HEK293 (cell line): ENCODE measurements around the gene UMAD1.

ENCODE experiments used
- CTCF ChIA-PET: fragments of 350-600 bp; formaldehyde crosslinking; extraction: SDS; loops from one replicate; lab custom pipeline; 2021; ENCODE audit warnings: antibody characterized with exemption; lab: Yijun Ruan, JAX
- POLR2A ChIA-PET: fragments of 300-600 bp; formaldehyde crosslinking; extraction: SDS; loops from one replicate; lab custom pipeline; 2020; ENCODE audit warnings: antibody characterized with exemption, inconsistent platforms; lab: Yijun Ruan, JAX
- H3K27ac ChIP-seq: fragments of 200-500 bp; sonication (Bioruptor generic); 2 replicates; pipeline ENCODE4 v1.5.1; 2014; ENCODE audit warnings: low read depth, low read length, control low read depth, inconsistent platforms; ENCODE audit errors: extremely low read depth
- H3K36me3 ChIP-seq, 2 experiments: fragments of 200-500 bp in 1 of 2; sonication (Bioruptor generic) in 1 of 2; 1 replicate in 1 of 2; 2 replicates in 1 of 2; pipeline ENCODE4 v1.5.1; 2014 to 2017; ENCODE audit warnings: inconsistent platforms in 2 of 2, low read length in 2 of 2; ENCODE audit not compliant: control insufficient read depth in 2 of 2, insufficient read depth in 1 of 2
- H3K4me1 ChIP-seq: fragments of 200-500 bp; sonication (Bioruptor generic); 2 replicates; pipeline ENCODE4 v1.5.1; 2014; ENCODE audit warnings: mild to moderate bottlenecking, low read length, inconsistent platforms; ENCODE audit not compliant: control insufficient read depth, insufficient read depth
- H3K4me3 ChIP-seq: 2 replicates; pipeline ENCODE4 v1.5.1; 2011; ENCODE audit warnings: low read depth, mild to moderate bottlenecking, control low read depth, low read length, moderate library complexity
- H3K9me3 ChIP-seq: fragments of 200-500 bp; sonication (Bioruptor generic); 2 replicates; pipeline ENCODE4 v1.5.1; 2014; ENCODE audit warnings: low read depth, low read length, inconsistent platforms; ENCODE audit not compliant: control insufficient read depth, insufficient read depth
- FEZF1 ChIP-seq: fragments of 450-650 bp; formaldehyde crosslinking; IDR thresholded peaks from 2 replicates; pipeline ENCODE4 v1.5.1; 2016; ENCODE audit warnings: missing biosample characterization, missing genetic modification characterization
- GFI1B ChIP-seq: fragments of 450-650 bp; formaldehyde crosslinking; IDR thresholded peaks from 2 replicates; pipeline ENCODE4 v1.5.1; 2016; ENCODE audit warnings: missing biosample characterization, missing genetic modification characterization
- PRDM6 ChIP-seq: fragments of 450-650 bp; formaldehyde crosslinking; IDR thresholded peaks from 2 replicates; pipeline ENCODE4 v1.5.1; 2017; ENCODE audit warnings: missing biosample characterization, missing genetic modification characterization
- SP7 ChIP-seq: fragments of 450-650 bp; formaldehyde crosslinking; IDR thresholded peaks from 2 replicates; pipeline ENCODE4 v1.5.1; 2016; ENCODE audit warnings: missing biosample characterization, missing genetic modification characterization
- ZBTB7A ChIP-seq: fragments of 450-650 bp; formaldehyde crosslinking; IDR thresholded peaks from 2 replicates; pipeline ENCODE4 v1.5.1; 2016; ENCODE audit warnings: low read depth, missing biosample characterization, missing genetic modification characterization
- ZFP41 ChIP-seq: fragments of 450-650 bp; formaldehyde crosslinking; IDR thresholded peaks from 2 replicates; pipeline ENCODE4 v1.5.1; 2016; ENCODE audit warnings: missing biosample characterization, missing genetic modification characterization, borderline replicate concordance
- ZNF18 ChIP-seq: fragments of 450-650 bp; formaldehyde crosslinking; IDR thresholded peaks from 2 replicates; pipeline ENCODE4 v1.5.1; 2016; ENCODE audit warnings: missing biosample characterization, missing genetic modification characterization
- ZNF221 ChIP-seq: fragments of 450-650 bp; formaldehyde crosslinking; IDR thresholded peaks from 2 replicates; pipeline ENCODE4 v1.5.1; 2017; ENCODE audit warnings: missing biosample characterization, missing genetic modification characterization, borderline replicate concordance
- ZNF280D ChIP-seq: fragments of 450-650 bp; formaldehyde crosslinking; IDR thresholded peaks from 2 replicates; pipeline ENCODE4 v1.5.1; 2016; ENCODE audit warnings: missing biosample characterization, missing genetic modification characterization
- ZNF292 ChIP-seq: fragments of 450-650 bp; formaldehyde crosslinking; IDR thresholded peaks from 2 replicates; pipeline ENCODE4 v1.5.1; 2016; ENCODE audit warnings: low read depth, missing biosample characterization, missing genetic modification characterization, borderline replicate concordance
- ZNF324 ChIP-seq: fragments of 450-650 bp; formaldehyde crosslinking; IDR thresholded peaks from 2 replicates; pipeline ENCODE4 v1.5.1; 2016; ENCODE audit warnings: missing biosample characterization, missing genetic modification characterization
- ZNF394 ChIP-seq: fragments of 450-650 bp; formaldehyde crosslinking; IDR thresholded peaks from 2 replicates; pipeline ENCODE4 v1.5.1; 2016; ENCODE audit warnings: missing biosample characterization, missing genetic modification characterization, mild to moderate bottlenecking, moderate library complexity, borderline replicate concordance
- ZNF416 ChIP-seq: fragments of 450-650 bp; formaldehyde crosslinking; IDR thresholded peaks from 2 replicates; pipeline ENCODE4 v1.5.1; 2016; ENCODE audit warnings: missing biosample characterization, missing genetic modification characterization
- ZNF426 ChIP-seq: fragments of 450-650 bp; formaldehyde crosslinking; IDR thresholded peaks from 2 replicates; pipeline ENCODE4 v1.5.1; 2017; ENCODE audit warnings: missing biosample characterization, missing genetic modification characterization, mild to moderate bottlenecking, inconsistent platforms, moderate library complexity
- ZNF521 ChIP-seq: fragments of 450-650 bp; formaldehyde crosslinking; IDR thresholded peaks from 2 replicates; pipeline ENCODE4 v1.5.1; 2017; ENCODE audit warnings: missing biosample characterization, mild to moderate bottlenecking, missing genetic modification characterization
- ZNF555 ChIP-seq: fragments of 450-650 bp; formaldehyde crosslinking; conservative IDR thresholded peaks from 2 replicates; pipeline ENCODE4 v1.5.1; 2017; ENCODE audit warnings: missing biosample characterization, mild to moderate bottlenecking, missing genetic modification characterization, inconsistent platforms
- ZNF585B ChIP-seq: fragments of 450-650 bp; formaldehyde crosslinking; IDR thresholded peaks from 2 replicates; pipeline ENCODE4 v1.5.1; 2016; ENCODE audit warnings: missing biosample characterization, missing genetic modification characterization
- ZNF626 ChIP-seq: fragments of 450-650 bp; sonication (Bioruptor Pico); formaldehyde crosslinking; IDR thresholded peaks from 2 replicates; pipeline ENCODE4 v1.5.1; 2018; ENCODE audit warnings: missing biosample characterization, missing genetic modification characterization, inconsistent platforms
- ZNF747 ChIP-seq: fragments of 450-650 bp; formaldehyde crosslinking; IDR thresholded peaks from 2 replicates; pipeline ENCODE4 v1.5.1; 2016; ENCODE audit warnings: missing biosample characterization, missing genetic modification characterization

Gene UMAD1

GRCh38 chr7:7795630-7796121, 155.1 kb downstream of the UMAD1 start (continued):
- TF ChIP-seq PRDM6 (tag by site-specific recombination) (no peak), ZNF280D (no peak), ZNF324 (tag by site-specific recombination) (no peak), ZNF416 (tag by site-specific recombination) (no peak), ZNF394 (tag by site-specific recombination) (peak; percentile 37; the same call in 1 of the 2 replicates), ZNF585B (no peak), ZNF747 (tag by site-specific recombination) (no peak), ZNF18 (tag by site-specific recombination) (no peak), ZNF521 (tag by site-specific recombination) (no peak), ZNF555 (tag by site-specific recombination) (no peak)

- H3K27ac ChIP-seq = no peak overlapping the region
- H3K36me3 ChIP-seq = no peaks in the 10 kb centered on the region
- H3K9me3 ChIP-seq = no peaks in the 10 kb centered on the region
- ChIA-PET POLR2A (no interaction called here), CTCF (no interaction called here)
- TF ChIP-seq ZFP41 (tag by site-specific recombination) (no peak), GFI1B (tag by site-specific recombination) (no peak), ZNF626 (no peak), FEZF1 (tag by site-specific recombination) (no peak), ZNF292 (no peak), ZNF221 (tag by site-specific recombination) (no peak), ZNF521 (tag by site-specific recombination) (no peak), SP7 (tag by site-specific recombination) (no peak), ZNF426 (tag by site-specific recombination) (no peak), ZBTB7A (tag by site-specific recombination) (no peak)
- no peak overlapping the region for H3K4me3 ChIP-seq
- H3K4me1 ChIP-seq = peaks cover 5% of the 10 kb centered on the region; the same call in 1 of the 2 replicates
Measured at GRCh38 chr7:7798510-7798909, 158.0 kb downstream of the UMAD1 start.
